ENCODE measurements around the gene PAX7. TPM values are rescaled to one million over a fixed set of nuclear protein-coding genes. Genes with fewer than 3 reads are reported as not detected.
"Not testable (repeated sequence)": the region's sequence is repeated elsewhere in the genome, so short reads cannot be mapped to it uniquely, and the experiment has no call there.

The PAX7 gene
- polyA plus RNA-seq, 1 donor: 44.5 TPM

- no peak for DNase-seq (ENCODE audit: low read depth)
Observed at GRCh38 chr1:18752409-18752808, 121.8 kb downstream of the PAX7 start.

GRCh38 chr1:18760156-18760555 lies 129.5 kb downstream of the PAX7 start:
- DNase-seq (ENCODE audit: low read depth): no peak

- no peak for DNase-seq (ENCODE audit: low read depth)
Observed at GRCh38 chr1:18761948-18762840, 131.5 kb downstream of the PAX7 start.

- DNase-seq (ENCODE audit: low read depth): no peak
Observed at GRCh38 chr1:18764362-18764761, 133.7 kb downstream of the PAX7 start.

GRCh38 chr1:18765725-18766124 lies 135.1 kb downstream of the PAX7 start:
- DNase-seq (ENCODE audit: low read depth): no peak

- DNase-seq (ENCODE audit: low read depth): no peak
Observed at GRCh38 chr1:18766328-18766727, 135.7 kb downstream of the PAX7 start.

GRCh38 chr1:18767576-18767975 lies 136.9 kb downstream of the PAX7 start:
- DNase-seq (ENCODE audit: low read depth): not testable (repeated sequence)

- DNase-seq (ENCODE audit: low read depth): no peak
Observed at GRCh38 chr1:18768086-18768485, 137.4 kb downstream of the PAX7 start.

- DNase-seq (ENCODE audit: low read depth): no peak
Observed at GRCh38 chr1:18769140-18769539, 138.5 kb downstream of the PAX7 start.

- no peak for DNase-seq (ENCODE audit: low read depth)
Observed at GRCh38 chr1:18770799-18771198, 140.2 kb downstream of the PAX7 start.

GRCh38 chr1:18773753-18774152 lies 143.1 kb downstream of the PAX7 start:
- DNase-seq (ENCODE audit: low read depth): no peak

- no peak for DNase-seq (ENCODE audit: low read depth)
Observed at GRCh38 chr1:18775341-18775740, 144.7 kb downstream of the PAX7 start.

GRCh38 chr1:18776777-18777176 lies 146.1 kb downstream of the PAX7 start:
- DNase-seq (ENCODE audit: low read depth): no peak

GRCh38 chr1:18778437-18778836 lies 147.8 kb downstream of the PAX7 start:
- DNase-seq (ENCODE audit: low read depth): no peak

GRCh38 chr1:18781031-18781430 lies 150.4 kb downstream of the PAX7 start:
- DNase-seq (ENCODE audit: low read depth): no peak

GRCh38 chr1:18783705-18784481 lies 153.2 kb downstream of the PAX7 start:
- DNase-seq (ENCODE audit: low read depth): no peak

- DNase-seq (ENCODE audit: low read depth): no peak
Observed at GRCh38 chr1:18784482-18784831, 153.8 kb downstream of the PAX7 start.

GRCh38 chr1:18786149-18786548 lies 155.5 kb downstream of the PAX7 start:
- no peak for DNase-seq (ENCODE audit: low read depth)

GRCh38 chr1:18787825-18788385 lies 157.3 kb downstream of the PAX7 start:
- no peak for DNase-seq (ENCODE audit: low read depth)

- no peak for DNase-seq (ENCODE audit: low read depth)
Observed at GRCh38 chr1:18789246-18789645, 158.6 kb downstream of the PAX7 start.

GRCh38 chr1:18792747-18793146 lies 162.1 kb downstream of the PAX7 start:
- DNase-seq (ENCODE audit: low read depth): no peak

- no peak for DNase-seq (ENCODE audit: low read depth)
Observed at GRCh38 chr1:18793164-18793563, 162.5 kb downstream of the PAX7 start.

GRCh38 chr1:18794051-18794450 lies 163.4 kb downstream of the PAX7 start:
- DNase-seq (ENCODE audit: low read depth): no peak

Data from forelimb muscle (tissue), 1 donor.